Activated CD4-positive, alpha-beta T cell treated with anti-CD3 and anti-CD28 coated beads, Interleukin-2, amount 10 ng/mL, durations not matched to agents 7 days and 5 days (primary cell): Measurements from ENCODE around the gene DISP2. TPM values are rescaled to one million over a fixed set of nuclear protein-coding genes. Genes with fewer than 3 reads are reported as not detected.
A peak's percentile ranks its signal among the peaks of the same experiment; 100 is the strongest.

ENCODE experiments used
- CTCF ChIA-PET: fragments of 350-600 bp; sonication (Branson Sonifier 250); formaldehyde crosslinking; loops from one replicate; lab custom pipeline; 2021; ENCODE audit warnings: antibody characterized with exemption; lab: Charles Lee
- POLR2A ChIA-PET: fragments of 350-600 bp; sonication (Branson Sonifier 250); formaldehyde crosslinking; loops from one replicate; lab custom pipeline; 2021; ENCODE audit warnings: antibody characterized with exemption; lab: Charles Lee
- DNase-seq: peaks from one replicate; pipeline ENCODE4 v3.0.0-alpha.2; 2020
- H3K27ac Mint-ChIP-seq: one replicate; pipeline ENCODE4 v1.8.0; 2021; ENCODE audit warnings: mild to moderate bottlenecking, moderate library complexity, mixed read lengths
- H3K27me3 Mint-ChIP-seq: one replicate; pipeline ENCODE4 v1.8.0; 2021; ENCODE audit warnings: mixed read lengths
- H3K36me3 Mint-ChIP-seq: one replicate; pipeline ENCODE4 v1.8.0; 2021; ENCODE audit warnings: low read depth, mixed read lengths
- H3K4me1 Mint-ChIP-seq: one replicate; pipeline ENCODE4 v1.8.0; 2021; ENCODE audit warnings: mixed read lengths
- H3K4me3 Mint-ChIP-seq: one replicate; pipeline ENCODE4 v1.8.0; 2021; ENCODE audit warnings: mild to moderate bottlenecking, moderate library complexity, mixed read lengths
- H3K9me3 Mint-ChIP-seq: one replicate; pipeline ENCODE4 v1.8.0; 2021; ENCODE audit warnings: mixed read lengths
- total RNA-seq, 2 experiments: library from RNA; stranded (reverse); gene quantifications; one replicate each; pipeline ENCODE4 v1.2.3, GENCODE V29; 2021

The DISP2 gene
- total RNA-seq, 2 experiments from 2014 or later: 0.60 to 1.4 TPM

GRCh38 chr15:40331026-40331425 lies 27.0 kb upstream of the DISP2 start:
- Mint-ChIP-seq H3K36me3 (peaks cover 2% of the 10 kb centered on the region), H3K4me3 (no peak overlapping the region), H3K9me3 (no peaks in the 10 kb centered on the region), H3K27ac (no peak overlapping the region), H3K27me3 (no peaks in the 10 kb centered on the region), H3K4me1 (peaks cover 33% of the 10 kb centered on the region)
- ChIA-PET POLR2A (no interaction called here), CTCF (interaction anchor here (0.6 to 6.6 kb wide), 4 partner anchors 7 to 120 kb away, joined by 3 to 78 read pairs (median 4); partner anchors contain the start of genes ANKRD63 and CCDC9B)
- DNase-seq: no peak

- DNase-seq: no peak
- Mint-ChIP-seq H3K4me1 (peaks cover 32% of the 10 kb centered on the region), H3K9me3 (no peaks in the 10 kb centered on the region), H3K27ac (no peak overlapping the region), H3K36me3 (peaks cover 2% of the 10 kb centered on the region), H3K27me3 (no peaks in the 10 kb centered on the region), H3K4me3 (no peak overlapping the region)
- ChIA-PET POLR2A (no interaction called here), CTCF (interaction anchor here (0.6 to 1.5 kb wide), 6 partner anchors 9 to 119 kb away, joined by 3 to 5 read pairs (median 4); partner anchors contain the start of gene INAFM2)
Observed at GRCh38 chr15:40331637-40332036, 26.4 kb upstream of the DISP2 start.

- Mint-ChIP-seq H3K4me1 (peaks cover 34% of the 10 kb centered on the region), H3K9me3 (no peaks in the 10 kb centered on the region), H3K36me3 (no peaks in the 10 kb centered on the region), H3K27me3 (no peaks in the 10 kb centered on the region), H3K27ac (no peak overlapping the region), H3K4me3 (no peak overlapping the region)
- ChIA-PET CTCF (interaction anchor here (0.7 to 1.5 kb wide), 8 partner anchors 9 to 450 kb away, joined by 3 to 6 read pairs (median 4); partner anchors contain the start of gene INAFM2), POLR2A (no interaction called here)
- no peak for DNase-seq
Observed at GRCh38 chr15:40332113-40332781, 25.8 kb upstream of the DISP2 start.

- no peaks in the 10 kb centered on the region for H3K36me3 Mint-ChIP-seq
- ChIA-PET CTCF (interaction anchor here (0.8 to 2.0 kb wide), 4 partner anchors 9 to 14 kb away, joined by 3 to 15 read pairs (median 4); no protein-coding TSS in a partner anchor), POLR2A (interaction anchor here (1.1 kb wide), 1 partner anchor 11 kb away, joined by 3 read pairs; no protein-coding TSS in a partner anchor)
- H3K27ac Mint-ChIP-seq: peak overlapping the region; percentile 77
- H3K4me1 Mint-ChIP-seq: peaks cover 31% of the 10 kb centered on the region
- H3K27me3 Mint-ChIP-seq: no peaks in the 10 kb centered on the region
- H3K9me3 Mint-ChIP-seq: no peaks in the 10 kb centered on the region
- H3K4me3 Mint-ChIP-seq: no peak overlapping the region
- DNase-seq: peak; percentile 46
Observed at GRCh38 chr15:40333922-40334492, 24.0 kb upstream of the DISP2 start.

DNA sequence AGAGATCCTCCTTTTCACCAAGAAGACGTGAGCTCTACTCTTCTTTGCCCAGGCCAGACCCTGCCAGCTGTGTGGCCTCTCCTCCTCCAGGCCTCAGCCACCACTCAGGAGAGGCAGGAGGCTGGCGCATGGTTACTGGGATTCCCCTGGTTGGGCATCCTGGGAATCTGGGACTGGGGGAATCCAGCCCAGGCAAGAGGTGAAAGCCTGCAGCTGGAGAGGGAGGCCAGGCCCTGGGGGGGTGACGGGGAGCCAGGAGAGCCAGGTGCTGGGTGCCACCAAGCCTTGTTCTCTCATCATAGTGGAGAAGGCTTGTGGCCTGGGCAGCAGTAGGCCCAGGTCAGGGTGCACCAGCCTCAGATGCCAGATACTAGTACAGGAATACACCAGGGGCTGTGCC lies 23.5 kb upstream of the DISP2 start:
- H3K36me3 Mint-ChIP-seq: no peaks in the 10 kb centered on the region
- H3K9me3 Mint-ChIP-seq: no peaks in the 10 kb centered on the region
- no peak overlapping the region for H3K27ac Mint-ChIP-seq
- H3K4me3 Mint-ChIP-seq: no peak overlapping the region
- ChIA-PET POLR2A (interaction anchor here (1.1 kb wide), 1 partner anchor 12 kb away, joined by 3 read pairs; no protein-coding TSS in a partner anchor), CTCF (interaction anchor here (0.8 to 2.0 kb wide), 4 partner anchors 9 to 87 kb away, joined by 3 to 15 read pairs (median 5); no protein-coding TSS in a partner anchor)
- H3K27me3 Mint-ChIP-seq: no peaks in the 10 kb centered on the region
- no peak for DNase-seq
- H3K4me1 Mint-ChIP-seq: peaks cover 30% of the 10 kb centered on the region

- Mint-ChIP-seq H3K4me1 (peaks cover 30% of the 10 kb centered on the region), H3K9me3 (no peaks in the 10 kb centered on the region), H3K27ac (peak overlapping the region; percentile 70), H3K36me3 (no peaks in the 10 kb centered on the region), H3K27me3 (no peaks in the 10 kb centered on the region), H3K4me3 (no peak overlapping the region)
- DNase-seq: no peak
- CTCF ChIA-PET: interaction anchor here (1.4 to 6.0 kb wide), 5 partner anchors 8 to 87 kb away, joined by 5 to 78 read pairs (median 20); partner anchors contain the start of gene INAFM2
- POLR2A ChIA-PET: no interaction called here
Observed at GRCh38 chr15:40334941-40335795, 22.9 kb upstream of the DISP2 start.

DNA sequence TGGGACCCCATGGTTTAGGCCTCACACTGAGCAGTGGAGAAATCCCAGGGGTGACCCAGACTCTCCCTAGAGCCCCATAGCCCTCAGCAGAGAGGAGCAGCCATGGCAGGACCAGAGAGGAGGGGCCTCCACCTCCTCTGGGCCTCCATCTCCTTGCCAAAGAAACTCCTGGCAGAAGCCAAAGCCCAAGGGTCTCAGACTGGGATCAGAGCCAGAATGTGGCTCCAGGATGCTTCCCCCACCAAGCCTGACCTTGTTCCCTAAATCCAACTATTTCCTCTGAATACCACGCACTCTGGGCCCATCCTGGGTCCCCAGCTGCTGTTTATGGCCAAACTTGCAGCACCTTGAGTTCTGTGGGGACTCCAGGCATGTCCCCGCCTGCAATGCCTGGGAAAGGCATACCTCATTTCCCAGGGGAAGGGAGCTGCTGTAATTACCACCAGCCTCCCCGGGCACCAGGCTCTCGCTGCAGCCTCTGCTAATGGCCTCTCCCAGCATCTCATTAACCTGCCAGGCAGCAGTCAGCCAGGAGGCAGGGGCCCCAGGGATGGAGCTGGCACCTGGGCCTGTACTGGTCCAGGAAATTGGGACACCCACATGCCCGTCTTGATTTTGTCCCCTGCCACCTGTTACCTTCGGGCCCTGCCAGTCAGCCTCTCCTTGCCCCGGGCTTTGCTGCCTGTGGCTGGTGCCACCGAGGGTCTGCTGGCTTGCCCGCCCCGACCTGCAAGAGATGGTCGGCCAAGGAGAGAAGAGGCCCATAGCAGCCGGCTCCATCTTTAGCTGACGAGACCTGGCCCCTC lies 21.9 kb upstream of the DISP2 start:
- Mint-ChIP-seq H3K27ac (peak overlapping the region; percentile 70), H3K36me3 (no peaks in the 10 kb centered on the region), H3K27me3 (no peaks in the 10 kb centered on the region), H3K9me3 (no peaks in the 10 kb centered on the region), H3K4me1 (peaks cover 30% of the 10 kb centered on the region), H3K4me3 (no peak overlapping the region)
- ChIA-PET CTCF (interaction anchor here (0.9 to 6.0 kb wide), 12 partner anchors 9 to 109 kb away, joined by 3 to 78 read pairs (median 5); partner anchors contain the start of genes BAHD1, INAFM2, KNSTRN and PLCB2), POLR2A (no interaction called here)
- no peak for DNase-seq

DNA sequence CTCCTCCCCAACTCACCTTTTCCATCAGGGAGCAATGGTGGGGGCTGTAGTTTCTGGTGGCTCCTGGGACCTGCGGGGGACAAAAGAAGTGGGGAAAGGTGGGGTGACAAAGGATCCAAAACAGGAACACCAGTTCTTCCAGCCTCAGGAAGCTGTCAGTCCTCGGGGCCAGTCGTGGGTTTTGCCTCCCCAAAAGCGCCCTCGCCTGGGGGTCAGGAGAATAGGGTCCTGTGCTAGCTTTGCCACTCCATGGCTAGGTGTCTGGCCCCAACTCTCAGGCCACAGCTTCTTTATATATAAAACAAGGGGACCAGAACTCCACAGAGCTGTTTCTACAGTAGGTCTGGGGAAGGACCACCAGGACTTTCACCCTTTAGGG lies 21.3 kb upstream of the DISP2 start:
- ChIA-PET POLR2A (no interaction called here), CTCF (interaction anchor here (0.9 to 6.0 kb wide), 14 partner anchors 8 to 110 kb away, joined by 3 to 78 read pairs (median 6); partner anchors contain the start of genes BAHD1, INAFM2, KNSTRN and PLCB2)
- no peak overlapping the region for H3K4me3 Mint-ChIP-seq
- no peaks in the 10 kb centered on the region for H3K36me3 Mint-ChIP-seq
- H3K9me3 Mint-ChIP-seq: no peaks in the 10 kb centered on the region
- H3K27me3 Mint-ChIP-seq: no peaks in the 10 kb centered on the region
- DNase-seq: no peak
- peak overlapping the region; percentile 12 for H3K27ac Mint-ChIP-seq
- H3K4me1 Mint-ChIP-seq: peaks cover 30% of the 10 kb centered on the region

- H3K4me3 Mint-ChIP-seq: no peak overlapping the region
- H3K36me3 Mint-ChIP-seq: no peaks in the 10 kb centered on the region
- CTCF ChIA-PET: interaction anchor here (0.7 to 6.0 kb wide), 27 partner anchors 9 to 100 kb away, joined by 3 to 78 read pairs (median 4); partner anchors contain the start of genes DISP2, INAFM2, IVD and KNSTRN
- POLR2A ChIA-PET: no interaction called here
- H3K9me3 Mint-ChIP-seq: no peaks in the 10 kb centered on the region
- no peaks in the 10 kb centered on the region for H3K27me3 Mint-ChIP-seq
- H3K27ac Mint-ChIP-seq: peak overlapping the region; percentile 15
- peaks cover 28% of the 10 kb centered on the region for H3K4me1 Mint-ChIP-seq
- DNase-seq: no peak
Observed at GRCh38 chr15:40337597-40337996, 20.4 kb upstream of the DISP2 start.

GRCh38 chr15:40338041-40338657 lies 19.9 kb upstream of the DISP2 start:
- Mint-ChIP-seq H3K27ac (peak overlapping the region; percentile 15), H3K27me3 (no peaks in the 10 kb centered on the region), H3K4me1 (peaks cover 24% of the 10 kb centered on the region), H3K4me3 (no peak overlapping the region), H3K36me3 (no peaks in the 10 kb centered on the region), H3K9me3 (no peaks in the 10 kb centered on the region)
- ChIA-PET CTCF (interaction anchor here (0.7 to 6.0 kb wide), 28 partner anchors 9 to 99 kb away, joined by 3 to 78 read pairs (median 4); partner anchors contain the start of genes DISP2, INAFM2, IVD and KNSTRN), POLR2A (no interaction called here)
- DNase-seq: peak; percentile 82

DNA sequence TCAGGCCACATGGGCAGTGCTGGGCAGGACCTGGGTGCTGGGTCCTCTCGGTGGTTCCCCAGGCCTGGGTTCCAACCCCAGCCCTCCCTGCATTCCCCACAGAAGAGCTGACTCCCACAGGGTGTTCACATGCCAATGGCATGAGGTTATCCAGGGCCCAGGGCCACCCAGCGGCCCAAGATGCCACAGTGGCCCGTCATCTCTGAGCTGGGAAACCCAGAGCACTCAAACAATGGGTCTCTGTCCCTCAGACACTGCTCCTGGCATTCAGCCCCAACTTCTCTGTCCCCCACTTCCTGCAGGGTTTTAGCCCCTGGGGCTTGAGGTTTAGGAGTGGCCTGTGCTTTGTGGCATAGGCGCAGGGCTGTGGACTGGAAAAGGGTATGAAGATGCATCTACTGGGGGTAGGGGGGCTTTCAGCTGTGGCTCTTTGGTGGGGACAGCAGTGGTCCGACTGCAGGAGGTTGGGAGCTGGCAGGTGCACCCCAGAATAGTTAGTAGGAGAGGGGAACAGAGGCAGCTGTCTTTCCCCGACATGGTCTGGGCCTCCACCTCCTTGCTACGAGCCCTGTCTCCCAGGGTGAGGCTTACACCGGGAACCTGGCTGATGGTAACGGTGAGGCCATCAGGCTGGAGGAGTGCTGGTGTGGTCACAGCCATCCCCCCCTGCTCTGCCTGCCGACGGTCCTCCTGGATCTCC lies 18.9 kb upstream of the DISP2 start:
- Mint-ChIP-seq H3K9me3 (no peaks in the 10 kb centered on the region), H3K36me3 (no peaks in the 10 kb centered on the region), H3K4me1 (peaks cover 17% of the 10 kb centered on the region), H3K27me3 (no peaks in the 10 kb centered on the region), H3K4me3 (no peak overlapping the region), H3K27ac (no peak overlapping the region)
- DNase-seq: no peak
- POLR2A ChIA-PET: no interaction called here
- CTCF ChIA-PET: interaction anchor here (1.0 to 6.0 kb wide), 21 partner anchors 8 to 128 kb away, joined by 3 to 78 read pairs (median 6); partner anchors contain the start of genes BAHD1, INAFM2, IVD and KNSTRN
